GM18507 (cell line): ENCODE data around the gene TMF1.

ENCODE experiments used
- DNase-seq: peaks from one replicate; pipeline ENCODE4 v3.0.0; 2011; ENCODE audit warnings: low read depth; ENCODE audit not compliant: insufficient read length; ENCODE audit errors: extremely low spot score
- FAIRE-seq: peaks from 2 replicates; lab custom pipeline; 2011; peaks lifted over from hg19 to GRCh38; lab: Jason Lieb, UNC

TMF1 gene

GRCh38 chr3:69020424-69020823 lies 31.7 kb downstream of the TMF1 start:
- FAIRE-seq (no peak), DNase-seq (no peak)

DNA sequence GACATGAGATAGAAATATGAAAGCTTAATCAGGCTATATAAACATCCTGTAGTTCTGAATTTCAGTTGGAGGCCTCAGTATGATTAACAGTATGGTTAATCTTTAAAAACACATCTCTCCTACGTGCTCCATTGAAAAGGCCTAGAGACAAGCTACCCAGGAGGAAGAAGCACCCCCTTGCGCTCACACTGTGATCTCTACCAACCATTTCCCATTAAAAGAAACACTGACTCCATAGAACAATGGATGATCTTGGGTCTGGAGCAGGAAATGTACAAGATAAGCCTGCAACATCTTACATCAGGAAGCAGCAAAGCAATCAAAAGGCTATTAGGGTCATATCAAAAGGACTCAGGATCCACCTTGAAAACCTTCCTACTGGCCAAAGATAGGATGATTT lies 35.2 kb downstream of the TMF1 start:
- FAIRE-seq (no peak), DNase-seq (no peak)

GRCh38 chr3:69016102-69016501 lies 36.0 kb downstream of the TMF1 start:
- DNase-seq = no peak
- FAIRE-seq = no peak

GRCh38 chr3:69014022-69014580 lies 38.0 kb downstream of the TMF1 start:
- FAIRE-seq (no peak), DNase-seq (no peak)

GRCh38 chr3:69013253-69014021 lies 38.7 kb downstream of the TMF1 start, which contains the start of gene EOGT:
EOGT (minus strand) TSS chr3:69013684; CDS start chr3:69009846, 3,838 bp downstream.
- DNase-seq = peak; percentile 74
- peak; percentile 69 for FAIRE-seq

DNA sequence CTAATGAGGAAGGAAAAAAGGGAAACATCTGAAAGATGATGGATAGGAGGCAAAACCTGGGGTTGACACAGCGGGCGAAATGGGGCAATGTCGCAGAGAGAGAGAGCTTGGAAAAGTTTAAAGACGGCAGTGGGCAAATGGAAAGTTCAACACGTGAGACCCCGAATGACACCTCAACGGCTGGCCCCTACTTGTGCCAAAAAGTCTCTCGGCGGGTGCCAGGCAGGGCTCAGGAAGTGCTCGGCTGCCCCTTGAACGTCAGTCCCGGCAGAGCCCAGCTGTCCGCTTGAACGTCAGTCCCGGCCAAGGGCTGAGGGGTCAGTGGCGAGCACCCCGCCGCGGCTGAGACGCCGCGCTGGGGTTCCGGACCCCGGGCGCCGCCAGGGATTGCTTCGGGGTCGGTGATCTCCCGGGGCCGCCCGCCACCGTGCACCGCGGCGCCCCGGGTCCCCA lies 39.3 kb downstream of the TMF1 start:
- FAIRE-seq = no peak
- DNase-seq = peak; percentile 28

GRCh38 chr3:69012100-69012799 lies 39.9 kb downstream of the TMF1 start:
- FAIRE-seq = no peak
- no peak for DNase-seq

- DNase-seq (no peak), FAIRE-seq (no peak)
Measured at GRCh38 chr3:69011096-69011730, 40.9 kb downstream of the TMF1 start.

- FAIRE-seq = no peak
Measured at GRCh38 chr3:69009559-69010410, 42.3 kb downstream of the TMF1 start.

DNA sequence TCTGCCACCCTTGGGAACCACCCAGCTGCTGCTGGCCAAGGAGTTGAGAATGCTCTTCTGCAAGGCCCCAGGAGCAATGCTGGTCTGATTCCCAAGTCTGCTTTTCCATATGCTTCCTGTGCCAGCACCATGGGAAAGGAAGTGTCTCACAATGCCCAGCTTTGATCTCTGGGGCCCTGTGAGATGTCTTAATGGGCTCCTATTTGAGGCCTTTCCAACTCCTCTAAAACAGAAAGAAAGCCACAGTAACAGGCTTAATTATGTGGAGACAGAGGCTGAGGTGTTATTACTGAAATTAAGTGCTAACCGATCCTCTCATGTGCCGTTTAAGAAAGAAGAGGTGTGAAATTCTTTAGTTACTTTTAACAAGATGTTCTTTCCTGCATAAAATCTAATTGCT lies 43.2 kb downstream of the TMF1 start:
- FAIRE-seq (peak; percentile 56), DNase-seq (no peak)

More at GRCh38 chr3:69009559-69010410, 42.3 kb downstream of the TMF1 start:
- DNase-seq = no peak

GRCh38 chr3:69005791-69006482 lies 46.2 kb downstream of the TMF1 start:
- no peak for FAIRE-seq
- no peak for DNase-seq

DNA sequence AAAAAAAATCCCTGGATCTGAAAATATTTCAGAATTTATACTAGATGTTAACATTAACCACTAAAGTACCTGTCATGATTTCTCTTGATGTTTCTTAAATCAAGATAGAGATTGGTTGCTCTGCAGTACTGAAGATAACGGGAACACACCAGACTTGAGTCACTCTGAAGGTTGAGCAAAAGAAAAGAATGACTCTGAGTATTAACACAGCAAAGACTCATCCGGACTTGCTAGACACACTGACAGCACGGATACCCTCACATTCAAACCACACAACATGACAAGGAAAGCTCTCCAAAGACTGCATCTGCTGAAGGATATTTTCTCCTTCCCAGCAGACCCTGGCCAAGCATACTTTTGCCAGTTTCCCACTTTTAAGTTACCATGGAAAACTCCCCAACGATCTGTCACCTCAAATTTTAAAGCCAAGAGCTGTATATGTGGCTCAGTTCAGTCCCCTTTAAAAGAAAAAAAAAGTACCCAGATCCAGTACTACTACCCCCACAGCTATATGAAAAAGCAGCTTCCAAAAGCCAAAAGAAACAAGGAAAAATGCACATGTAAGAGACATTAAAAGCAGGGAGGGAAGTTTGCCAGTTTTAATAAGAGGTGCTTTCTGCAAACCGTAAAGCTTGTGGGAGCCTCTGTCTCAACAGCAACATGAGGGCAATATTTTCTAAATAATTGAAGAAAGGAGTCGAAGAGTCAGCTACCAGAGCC lies 46.9 kb downstream of the TMF1 start:
- no peak for FAIRE-seq
- DNase-seq = no peak

- DNase-seq (no peak), FAIRE-seq (no peak)
Measured at GRCh38 chr3:69004138-69004537, 48.0 kb downstream of the TMF1 start.

DNA sequence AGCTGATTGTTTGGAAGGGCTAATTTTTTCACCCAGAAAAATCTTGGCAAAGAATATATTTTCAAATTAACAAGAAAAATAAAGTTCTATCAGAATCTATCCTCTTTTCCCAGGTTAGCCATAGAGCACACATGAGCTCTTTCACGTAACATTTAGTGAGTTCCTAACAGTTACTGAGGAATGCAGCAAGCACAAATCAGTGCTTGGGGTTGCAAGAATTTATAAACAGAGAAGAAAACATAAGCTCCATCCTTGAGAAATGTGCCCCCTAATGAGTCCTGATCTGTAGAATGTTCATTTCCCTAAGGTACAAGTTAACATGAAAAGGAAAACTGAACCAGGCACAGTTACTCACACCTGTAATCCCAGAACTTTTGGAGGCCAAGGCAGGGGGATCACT lies 52.5 kb downstream of the TMF1 start:
- DNase-seq (no peak), FAIRE-seq (no peak)

- FAIRE-seq (no peak), DNase-seq (no peak)
Measured at GRCh38 chr3:68999158-68999557, 53.0 kb downstream of the TMF1 start.

DNA sequence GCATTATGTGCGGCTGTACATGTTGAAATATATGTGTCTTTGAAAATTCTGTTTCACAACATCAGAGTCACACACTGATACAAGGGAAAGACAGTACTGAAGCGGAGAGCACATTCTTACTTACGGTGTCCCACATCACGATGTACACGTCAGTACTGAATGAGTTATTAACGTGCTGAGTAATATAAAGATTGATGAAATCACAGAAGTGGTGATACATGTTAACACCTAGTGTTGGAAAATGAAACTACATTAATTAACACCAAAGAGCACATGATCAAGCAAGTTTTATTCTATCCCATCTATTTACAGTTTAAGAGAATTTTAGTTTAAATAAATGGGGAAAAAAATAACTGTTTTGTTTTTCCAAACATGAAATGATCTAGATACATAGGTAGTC lies 54.2 kb downstream of the TMF1 start:
- DNase-seq (no peak), FAIRE-seq (peak; percentile 48)

- DNase-seq = no peak
- FAIRE-seq = no peak
Measured at GRCh38 chr3:68996356-68996995, 55.7 kb downstream of the TMF1 start.

DNA sequence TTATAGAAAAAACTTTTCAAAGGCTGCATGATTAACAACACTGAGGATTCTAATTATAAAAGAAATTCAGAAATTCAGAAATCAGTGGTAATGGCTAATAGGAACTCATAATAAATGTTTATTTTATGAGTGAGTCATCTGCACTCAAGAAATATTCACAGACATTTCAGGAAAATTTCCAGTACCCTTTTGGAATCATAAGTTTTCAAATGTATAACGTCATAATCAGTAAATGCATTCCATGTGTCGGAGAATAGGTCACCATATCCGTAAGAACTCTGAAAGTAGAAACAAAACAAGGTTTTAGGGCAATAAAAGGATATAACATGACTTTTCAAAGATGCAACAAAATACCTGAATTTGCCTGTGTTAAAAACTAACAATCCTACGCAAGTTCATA lies 63.4 kb downstream of the TMF1 start:
- DNase-seq = no peak

More for the DNA sequence above, 63.4 kb downstream of the TMF1 start:
- no peak for FAIRE-seq
